Glutamatergic neuron (in vitro differentiated cells): ENCODE measurements around the gene MAGT1. TPM values are rescaled to one million over a fixed set of nuclear protein-coding genes. Genes with fewer than 3 reads are reported as not detected.
"Not testable (repeated sequence)": the region's sequence is repeated elsewhere in the genome, so short reads cannot be mapped to it uniquely, and the experiment has no call there.

Experiments used
- DNase-seq: peaks from one replicate; pipeline ENCODE4 v3.0.0; 2022
- H3K27ac Mint-ChIP-seq: one replicate; pipeline ENCODE4 v1.8.0; 2020; ENCODE audit warnings: mild to moderate bottlenecking, mixed read lengths, inconsistent platforms; ENCODE audit not compliant: unreplicated experiment
- H3K27me3 Mint-ChIP-seq: one replicate; pipeline ENCODE4 v1.8.0; 2020; ENCODE audit warnings: mild to moderate bottlenecking, moderate library complexity, mixed read lengths, inconsistent platforms; ENCODE audit not compliant: unreplicated experiment
- H3K36me3 Mint-ChIP-seq: one replicate; pipeline ENCODE4 v1.8.0; 2020; ENCODE audit warnings: mild to moderate bottlenecking, mixed read lengths, inconsistent platforms; ENCODE audit not compliant: unreplicated experiment
- H3K4me1 Mint-ChIP-seq: one replicate; pipeline ENCODE4 v1.8.0; 2020; ENCODE audit warnings: mild to moderate bottlenecking, low read depth, mixed read lengths, inconsistent platforms; ENCODE audit not compliant: unreplicated experiment
- H3K4me3 Mint-ChIP-seq: one replicate; pipeline ENCODE4 v1.8.0; 2020; ENCODE audit warnings: mild to moderate bottlenecking, mixed read lengths, inconsistent platforms; ENCODE audit not compliant: unreplicated experiment
- H3K9me3 Mint-ChIP-seq: one replicate; pipeline ENCODE4 v1.8.0; 2020; ENCODE audit warnings: mild to moderate bottlenecking, moderate library complexity, mixed read lengths, inconsistent platforms; ENCODE audit not compliant: unreplicated experiment
- total RNA-seq: library from RNA; stranded (reverse); fragmentation: NEBNext Ultra II Directional; extraction: Animal tissue kit (Norgen Biotek cat#: 25700); gene quantifications from one replicate; pipeline ENCODE4 v1.2.1, GENCODE V29; 2021; ENCODE audit not compliant: unreplicated experiment
- TF ChIP-seq, protein P1 (sequence below): fragments of 200-600 bp; sonication (generic); IDR thresholded peaks from one replicate; pipeline ENCODE4 v1.5.0; 2021; ENCODE audit not compliant: partially characterized antibody, unreplicated experiment

Gene MAGT1
- total RNA-seq, 1 donor from 2014 or later = 8.6 TPM

DNA sequence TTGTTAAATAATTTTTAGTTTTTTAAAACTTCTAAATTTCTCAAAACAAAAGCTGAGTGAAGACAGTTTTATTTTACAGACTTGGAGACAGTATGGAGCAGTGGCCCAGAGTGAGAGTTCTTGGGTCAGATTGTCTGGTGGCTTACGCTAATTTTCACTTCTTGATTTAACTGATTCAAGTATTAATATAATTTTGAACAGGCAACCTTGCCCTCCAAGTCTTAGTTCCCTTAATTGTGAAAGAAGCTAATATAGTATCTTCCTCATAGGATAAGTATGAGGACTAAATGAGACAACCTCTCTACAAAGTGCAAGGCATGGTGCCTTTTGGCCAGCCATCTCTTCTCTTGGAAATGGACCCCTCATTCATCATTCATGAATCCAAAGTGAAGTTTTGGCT lies 40.7 kb upstream of the MAGT1 start:
- no peaks in the 10 kb centered on the region for H3K27me3 Mint-ChIP-seq
- H3K27ac Mint-ChIP-seq = no peak overlapping the region
- H3K36me3 Mint-ChIP-seq = no peaks in the 10 kb centered on the region
- no peaks in the 10 kb centered on the region for H3K9me3 Mint-ChIP-seq
- TF ChIP-seq, protein P1, sequence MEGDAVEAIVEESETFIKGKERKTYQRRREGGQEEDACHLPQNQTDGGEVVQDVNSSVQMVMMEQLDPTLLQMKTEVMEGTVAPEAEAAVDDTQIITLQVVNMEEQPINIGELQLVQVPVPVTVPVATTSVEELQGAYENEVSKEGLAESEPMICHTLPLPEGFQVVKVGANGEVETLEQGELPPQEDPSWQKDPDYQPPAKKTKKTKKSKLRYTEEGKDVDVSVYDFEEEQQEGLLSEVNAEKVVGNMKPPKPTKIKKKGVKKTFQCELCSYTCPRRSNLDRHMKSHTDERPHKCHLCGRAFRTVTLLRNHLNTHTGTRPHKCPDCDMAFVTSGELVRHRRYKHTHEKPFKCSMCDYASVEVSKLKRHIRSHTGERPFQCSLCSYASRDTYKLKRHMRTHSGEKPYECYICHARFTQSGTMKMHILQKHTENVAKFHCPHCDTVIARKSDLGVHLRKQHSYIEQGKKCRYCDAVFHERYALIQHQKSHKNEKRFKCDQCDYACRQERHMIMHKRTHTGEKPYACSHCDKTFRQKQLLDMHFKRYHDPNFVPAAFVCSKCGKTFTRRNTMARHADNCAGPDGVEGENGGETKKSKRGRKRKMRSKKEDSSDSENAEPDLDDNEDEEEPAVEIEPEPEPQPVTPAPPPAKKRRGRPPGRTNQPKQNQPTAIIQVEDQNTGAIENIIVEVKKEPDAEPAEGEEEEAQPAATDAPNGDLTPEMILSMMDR = no peak
- H3K4me1 Mint-ChIP-seq = no peaks in the 10 kb centered on the region
- DNase-seq = no peak
- no peak overlapping the region for H3K4me3 Mint-ChIP-seq

DNA sequence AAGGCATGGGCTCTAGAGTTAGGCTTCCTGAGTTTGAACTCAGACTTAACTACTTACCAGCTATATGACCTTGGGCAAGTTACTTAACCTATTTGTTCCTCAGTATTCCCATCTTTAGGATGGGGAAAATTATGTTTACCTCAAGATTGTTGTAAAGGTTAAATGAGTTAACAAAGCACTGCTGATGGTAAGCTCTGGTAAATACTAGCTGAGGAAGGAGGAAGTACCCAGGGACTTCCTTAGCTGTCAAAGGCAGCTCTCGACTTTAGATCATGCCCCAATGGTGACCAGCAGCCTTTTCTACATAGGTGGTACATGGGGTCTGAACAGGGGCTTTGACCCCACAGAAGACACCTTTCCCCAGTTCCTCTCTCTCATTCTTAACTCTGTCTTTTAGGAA lies 35.3 kb upstream of the MAGT1 start:
- Mint-ChIP-seq H3K27me3 (no peaks in the 10 kb centered on the region), H3K4me3 (no peak overlapping the region), H3K36me3 (no peaks in the 10 kb centered on the region), H3K27ac (no peak overlapping the region), H3K4me1 (no peaks in the 10 kb centered on the region), H3K9me3 (peaks cover 1% of the 10 kb centered on the region)
- TF ChIP-seq, protein P1 = no peak
- DNase-seq = no peak

DNA sequence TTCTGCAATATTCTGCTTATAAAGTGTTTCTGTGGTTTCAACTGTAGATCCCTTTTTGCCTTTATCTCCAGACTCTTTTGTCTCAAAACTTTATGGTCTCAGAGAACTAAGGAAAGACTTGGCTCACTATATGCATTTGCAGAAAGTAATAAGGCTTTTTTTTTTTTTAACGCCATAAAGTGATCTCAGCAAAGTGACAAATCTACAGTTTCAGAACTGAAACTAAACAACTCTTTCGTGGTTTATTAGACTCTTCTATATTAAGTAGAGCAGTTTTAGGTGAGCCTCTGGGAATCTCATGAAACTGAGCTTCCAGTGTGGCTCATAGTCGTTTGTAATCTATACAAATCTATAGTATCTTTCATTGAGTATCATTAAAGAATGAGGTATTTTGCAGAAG lies 30.5 kb upstream of the MAGT1 start:
- DNase-seq = no peak
- no peaks in the 10 kb centered on the region for H3K36me3 Mint-ChIP-seq
- no peak overlapping the region for H3K27ac Mint-ChIP-seq
- H3K27me3 Mint-ChIP-seq = no peaks in the 10 kb centered on the region
- H3K4me3 Mint-ChIP-seq = no peak overlapping the region
- TF ChIP-seq, protein P1 = no peak
- H3K9me3 Mint-ChIP-seq = peaks cover 1% of the 10 kb centered on the region
- no peaks in the 10 kb centered on the region for H3K4me1 Mint-ChIP-seq

DNA sequence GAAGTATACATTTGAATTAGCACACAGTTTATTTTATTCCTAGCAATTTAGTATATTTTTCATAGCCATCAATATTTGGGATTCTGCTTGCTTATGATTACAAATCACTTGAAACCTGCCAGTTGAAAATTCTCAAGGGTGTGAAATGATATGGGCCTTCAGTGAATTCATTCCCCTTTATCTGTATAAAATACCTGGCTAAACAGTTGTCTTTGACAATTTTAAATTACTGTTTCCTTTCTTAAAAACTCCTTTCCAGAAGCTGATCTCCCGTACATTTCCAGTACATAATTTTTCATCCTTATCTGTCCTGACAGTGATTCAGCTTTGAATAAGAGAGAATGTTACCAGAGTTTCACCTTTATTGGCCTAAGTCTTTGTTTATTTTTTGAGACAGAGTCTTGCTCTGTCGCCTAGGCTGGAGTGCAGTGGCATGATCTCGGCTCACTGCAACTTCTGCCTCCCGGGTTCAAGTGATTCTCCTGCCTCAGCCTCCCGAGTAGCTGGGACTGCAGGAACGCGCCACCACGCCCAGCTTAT lies 29.2 kb upstream of the MAGT1 start:
- TF ChIP-seq, protein P1 = no peak
- Mint-ChIP-seq H3K27me3 (no peaks in the 10 kb centered on the region), H3K4me3 (no peak overlapping the region), H3K4me1 (no peaks in the 10 kb centered on the region), H3K36me3 (no peaks in the 10 kb centered on the region), H3K27ac (no peak overlapping the region), H3K9me3 (no peaks in the 10 kb centered on the region)
- DNase-seq = no peak

DNA sequence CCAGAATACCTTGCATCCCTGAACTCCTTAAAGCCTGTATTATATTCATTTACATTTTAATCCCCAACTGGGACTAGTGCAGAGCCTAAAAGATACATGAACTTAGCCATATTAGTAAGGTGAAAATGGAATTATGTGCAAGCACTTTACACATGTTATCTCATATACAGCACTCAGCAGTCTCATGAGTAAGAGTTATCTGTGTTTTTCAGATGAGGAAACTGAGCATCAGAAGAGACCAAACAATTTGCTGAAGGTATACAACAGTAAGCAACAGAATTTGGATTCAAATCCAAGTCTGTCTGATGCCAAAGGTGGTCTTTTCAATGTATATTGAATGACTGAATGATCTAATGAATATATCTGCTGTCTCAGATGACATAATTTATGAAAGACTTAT lies 27.6 kb upstream of the MAGT1 start:
- H3K36me3 Mint-ChIP-seq = no peaks in the 10 kb centered on the region
- H3K27ac Mint-ChIP-seq = no peak overlapping the region
- H3K27me3 Mint-ChIP-seq = no peaks in the 10 kb centered on the region
- TF ChIP-seq, protein P1 = no peak
- DNase-seq = no peak
- no peaks in the 10 kb centered on the region for H3K4me1 Mint-ChIP-seq
- H3K4me3 Mint-ChIP-seq = no peak overlapping the region
- H3K9me3 Mint-ChIP-seq = no peaks in the 10 kb centered on the region

DNA sequence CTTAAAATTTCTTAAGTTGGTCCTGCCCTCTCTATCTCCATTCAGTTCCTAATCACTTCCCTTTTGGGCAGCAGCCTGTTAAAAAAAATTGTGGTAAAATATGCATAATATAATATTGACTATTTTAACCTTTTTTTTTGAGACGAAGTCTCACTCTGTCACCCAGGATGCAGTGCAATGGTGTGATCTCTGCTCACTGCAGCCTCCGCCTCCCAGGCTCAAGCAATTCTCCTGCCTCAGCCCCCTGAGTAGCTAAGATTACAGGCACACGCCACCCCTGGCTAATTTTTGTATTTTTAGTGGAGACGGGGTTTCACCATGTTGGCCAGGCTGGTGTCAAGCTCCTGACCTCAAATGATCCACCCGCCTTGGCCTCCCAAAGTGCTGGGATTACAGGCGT lies 24.1 kb upstream of the MAGT1 start:
- DNase-seq, H3K4me3 Mint-ChIP-seq, H3K4me1 Mint-ChIP-seq, H3K27ac Mint-ChIP-seq, H3K27me3 Mint-ChIP-seq, H3K9me3 Mint-ChIP-seq, H3K36me3 Mint-ChIP-seq: not testable (repeated sequence)
